Keratinocyte (primary cell): ENCODE data around the gene FAM107B. TPM values are rescaled to one million over a fixed set of nuclear protein-coding genes. Genes with fewer than 3 reads are reported as not detected.

Source experiments
- DNase-seq: peaks from one replicate; pipeline ENCODE4 v3.0.0-alpha.2; 2011; ENCODE audit warnings: low read depth, missing footprints, low spot score
- FAIRE-seq: peaks from 2 replicates; lab custom pipeline; 2011; peaks lifted over from hg19 to GRCh38; lab: Jason Lieb, UNC
- H2AFZ ChIP-seq: 2 replicates; pipeline ENCODE4 v1.6.0; 2012; ENCODE audit warnings: low read length, control low read depth, inconsistent platforms; ENCODE audit not compliant: control insufficient read depth
- H3K27ac ChIP-seq: 2 replicates; pipeline ENCODE4 v1.5.1; 2011; ENCODE audit warnings: low read length; ENCODE audit not compliant: control insufficient read depth, insufficient read depth
- H3K27me3 ChIP-seq: 3 replicates; pipeline ENCODE4 v1.6.0; 2011; ENCODE audit warnings: low read length; ENCODE audit not compliant: control insufficient read depth, insufficient read depth; ENCODE audit errors: extremely low read depth
- H3K36me3 ChIP-seq, 2 experiments: 2 replicates in 1 of 2; 3 replicates in 1 of 2; pipeline ENCODE4 v1.5.1; 2011; ENCODE audit warnings: low read length in 2 of 2, mild to moderate bottlenecking in 1 of 2; ENCODE audit not compliant: control insufficient read depth in 2 of 2, insufficient read depth in 2 of 2; ENCODE audit errors: extremely low read depth in 1 of 2
- H3K4me1 ChIP-seq: 3 replicates; pipeline ENCODE4 v1.5.1; 2011; ENCODE audit warnings: low read length; ENCODE audit not compliant: control insufficient read depth, insufficient read depth; ENCODE audit errors: extremely low read depth
- H3K4me2 ChIP-seq: 3 replicates; pipeline ENCODE4 v1.6.0; 2011; ENCODE audit warnings: low read depth, low read length; ENCODE audit not compliant: control insufficient read depth, insufficient read depth; ENCODE audit errors: extremely low read depth
- H3K4me3 ChIP-seq, 3 experiments: fragments of 200-600 bp in 1 of 3; sonication (generic) in 1 of 3; 2 replicates in 2 of 3; 3 replicates in 1 of 3; pipeline ENCODE4 v1.5.1; 2011 to 2016; ENCODE audit warnings: low read length in 3 of 3, mild to moderate bottlenecking in 3 of 3, control low read depth in 2 of 3, inconsistent platforms in 1 of 3, low read depth in 1 of 3, mixed read lengths in 1 of 3, mixed run types in 1 of 3, moderate library complexity in 1 of 3; ENCODE audit not compliant: control insufficient read depth in 2 of 3, insufficient read depth in 2 of 3; ENCODE audit errors: extremely low read depth in 1 of 3
- H3K79me2 ChIP-seq: 2 replicates; pipeline ENCODE4 v1.6.0; 2012; ENCODE audit warnings: low read length; ENCODE audit not compliant: control insufficient read depth, insufficient read depth
- H3K9ac ChIP-seq: 3 replicates; pipeline ENCODE4 v1.6.0; 2011; ENCODE audit warnings: low read length; ENCODE audit not compliant: control insufficient read depth, insufficient read depth; ENCODE audit errors: extremely low read depth
- H3K9me1 ChIP-seq: 3 replicates; pipeline ENCODE4 v1.6.0; 2011; ENCODE audit warnings: low read length; ENCODE audit not compliant: control insufficient read depth, insufficient read depth; ENCODE audit errors: extremely low read depth
- H3K9me3 ChIP-seq: 2 replicates; pipeline ENCODE4 v1.5.1; 2012; ENCODE audit warnings: low read depth, low read length; ENCODE audit not compliant: control insufficient read depth
- H4K20me1 ChIP-seq: 3 replicates; pipeline ENCODE4 v1.6.0; 2011; ENCODE audit warnings: low read length; ENCODE audit not compliant: control insufficient read depth, insufficient read depth; ENCODE audit errors: extremely low read depth
- CTCF ChIP-seq, 3 experiments: IDR thresholded peaks in 1 of 3; conservative IDR thresholded peaks in 1 of 3; optimal IDR thresholded peaks in 1 of 3; 2 replicates in 2 of 3; 3 replicates in 1 of 3; pipeline versions ENCODE3 to v1.5.1; 2011; ENCODE audit warnings: low read length in 3 of 3, mild to moderate bottlenecking in 3 of 3, moderate library complexity in 2 of 3, control low read depth in 1 of 3, inconsistent platforms in 1 of 3; ENCODE audit not compliant: insufficient read depth in 2 of 3; ENCODE audit errors: extremely low read depth in 1 of 3
- EZH2 ChIP-seq: IDR thresholded peaks from one replicate; pipeline ENCODE4 v1.6.1; 2012; ENCODE audit warnings: inconsistent platforms, mild to moderate bottlenecking, low read length, moderate library complexity
- dilution Hi-C: fragments of 300-500 bp; cut with MboI; formaldehyde crosslinking; loops from one replicate; pipeline ENCODE4 v1.7.0; 2020; ENCODE audit warnings: low sequenced_read_pairs; ENCODE audit not compliant: extremely low pct_ligation_motif_present
- polyA plus RNA-seq, 5 experiments: library from polyadenylated mRNA; depleted of rRNA in 3 of 5; stranded (reverse) in 3 of 5; stranded (forward) in 1 of 5; unstranded in 1 of 5; fragments of >200 nt; gene quantifications; 1 replicate in 1 of 5; 2 replicates in 3 of 5; 3 replicates in 1 of 5; pipeline versions ENCODE4 v1.2.1 to v1.2.3, GENCODE V29; 2011 to 2012; ENCODE audit warnings: missing spikeins in 2 of 5, low read depth in 1 of 5, low replicate concordance in 1 of 5

The FAM107B gene
- polyA plus RNA-seq, 1 donor (not counting 4 experiments of a cell fraction or from before 2014, with no cell fraction given), result 8.7 TPM

DNA sequence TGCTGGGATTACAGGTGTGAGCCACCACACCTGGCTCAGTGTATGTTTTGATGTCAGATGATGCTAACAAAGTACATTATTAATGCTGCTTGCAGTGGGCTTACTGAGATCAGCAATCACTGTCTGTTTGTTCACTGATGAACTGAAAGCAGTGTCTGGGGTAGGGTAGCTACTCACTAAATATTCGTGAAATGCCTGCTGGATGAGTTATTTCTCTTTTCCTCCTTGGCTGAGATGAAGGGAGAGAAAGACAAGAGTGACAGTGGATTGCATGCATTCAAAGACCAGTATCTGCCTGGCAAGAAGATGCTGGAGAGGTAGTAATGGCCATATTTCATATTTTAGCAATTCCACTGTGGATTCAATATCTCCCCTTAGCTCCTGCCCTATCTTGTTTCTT, 32.3 kb downstream of the FAM107B start:
- Histone ChIP-seq H3K4me3 (no peak overlapping the region), H3K79me2 (no peaks in the 10 kb centered on the region), H2AFZ (no peak overlapping the region), H3K9me3 (no peaks in the 10 kb centered on the region), H3K4me1 (no peaks in the 10 kb centered on the region), H3K9ac (no peak overlapping the region), H3K36me3 (no peaks in the 10 kb centered on the region), H3K4me2 (no peak overlapping the region), H3K9me1 (no peaks in the 10 kb centered on the region), H3K27me3 (peaks cover 2% of the 10 kb centered on the region), H3K27ac (no peak overlapping the region), H4K20me1 (no peaks in the 10 kb centered on the region)
- no peak for FAIRE-seq
- TF ChIP-seq EZH2, result no peak
- TF ChIP-seq CTCF (optimal IDR thresholded peaks at IDR 0.05 in 1 of 3, IDR thresholded peaks at IDR 0.05 in 1 of 3, conservative IDR thresholded peaks at IDR 0.05 in 1 of 3; ENCODE audit: extremely low read depth in 1 of 3, insufficient read depth in 2 of 3, low read length in 3 of 3), result no peak
- no peak for DNase-seq
- dilution Hi-C loops, result no loop called here

DNA sequence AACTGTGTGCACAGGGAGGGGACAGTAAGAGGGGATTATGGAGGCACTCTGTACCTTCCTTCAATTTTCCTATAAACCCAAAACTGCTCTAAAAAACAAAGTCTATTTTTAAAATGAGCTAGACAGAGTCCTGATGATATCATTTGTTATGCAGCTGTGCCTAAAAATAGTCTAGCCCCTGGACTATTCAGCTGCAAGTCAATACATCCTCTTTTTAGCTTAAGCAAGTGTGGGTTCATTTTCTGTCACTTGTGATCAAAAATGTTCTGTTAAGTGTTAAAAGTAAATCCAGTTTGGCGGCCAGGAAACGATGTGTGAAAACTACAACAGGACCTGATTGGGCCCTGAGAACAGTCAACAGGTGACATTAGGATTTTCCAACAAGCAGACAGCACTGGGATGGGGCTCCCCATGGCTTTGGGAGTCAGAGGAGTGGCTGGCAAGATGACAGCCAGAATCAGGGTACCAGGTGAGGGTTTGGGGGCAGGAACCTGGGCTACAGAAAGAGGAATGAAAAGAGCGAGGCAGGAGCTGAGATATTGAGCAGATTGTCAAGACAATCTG, 33.9 kb downstream of the FAM107B start:
- no peak overlapping the region for H3K4me2 ChIP-seq
- H3K4me1 ChIP-seq, result no peaks in the 10 kb centered on the region
- dilution Hi-C loops, result no loop called here
- TF ChIP-seq EZH2 (no peak), CTCF (optimal IDR thresholded peaks at IDR 0.05 in 1 of 3, IDR thresholded peaks at IDR 0.05 in 1 of 3, conservative IDR thresholded peaks at IDR 0.05 in 1 of 3; ENCODE audit: extremely low read depth in 1 of 3, insufficient read depth in 2 of 3, low read length in 3 of 3) (no peak)
- DNase-seq (no peak), FAIRE-seq (no peak)
- no peak overlapping the region for H2AFZ ChIP-seq
- H3K4me3 ChIP-seq, result no peak overlapping the region
- H3K27ac ChIP-seq, result no peak overlapping the region
- H3K9me3 ChIP-seq, result no peaks in the 10 kb centered on the region
- no peaks in the 10 kb centered on the region for H3K79me2 ChIP-seq
- no peaks in the 10 kb centered on the region for H3K27me3 ChIP-seq
- no peaks in the 10 kb centered on the region for H3K36me3 ChIP-seq
- no peaks in the 10 kb centered on the region for H4K20me1 ChIP-seq
- no peaks in the 10 kb centered on the region for H3K9me1 ChIP-seq
- no peak overlapping the region for H3K9ac ChIP-seq
